Measurements from ENCODE around the gene ANK3.

GRCh38 chr10:60197206-60197605 is 192.5 kb downstream of the ANK3 start:
- TF ChIP-seq POLR2A (IDR thresholded peaks at IDR 0.05) (no peak), CTCF (IDR thresholded peaks at IDR 0.05) (no peak)

Measured in testis (tissue), 2 donors.